Measurements from ENCODE around the gene LRRC46. TPM values are rescaled to one million over a fixed set of nuclear protein-coding genes. Genes with fewer than 3 reads are reported as not detected.

The LRRC46 gene
- total RNA-seq, 1 donor from 2014 or later, result 1.7 TPM

DNA sequence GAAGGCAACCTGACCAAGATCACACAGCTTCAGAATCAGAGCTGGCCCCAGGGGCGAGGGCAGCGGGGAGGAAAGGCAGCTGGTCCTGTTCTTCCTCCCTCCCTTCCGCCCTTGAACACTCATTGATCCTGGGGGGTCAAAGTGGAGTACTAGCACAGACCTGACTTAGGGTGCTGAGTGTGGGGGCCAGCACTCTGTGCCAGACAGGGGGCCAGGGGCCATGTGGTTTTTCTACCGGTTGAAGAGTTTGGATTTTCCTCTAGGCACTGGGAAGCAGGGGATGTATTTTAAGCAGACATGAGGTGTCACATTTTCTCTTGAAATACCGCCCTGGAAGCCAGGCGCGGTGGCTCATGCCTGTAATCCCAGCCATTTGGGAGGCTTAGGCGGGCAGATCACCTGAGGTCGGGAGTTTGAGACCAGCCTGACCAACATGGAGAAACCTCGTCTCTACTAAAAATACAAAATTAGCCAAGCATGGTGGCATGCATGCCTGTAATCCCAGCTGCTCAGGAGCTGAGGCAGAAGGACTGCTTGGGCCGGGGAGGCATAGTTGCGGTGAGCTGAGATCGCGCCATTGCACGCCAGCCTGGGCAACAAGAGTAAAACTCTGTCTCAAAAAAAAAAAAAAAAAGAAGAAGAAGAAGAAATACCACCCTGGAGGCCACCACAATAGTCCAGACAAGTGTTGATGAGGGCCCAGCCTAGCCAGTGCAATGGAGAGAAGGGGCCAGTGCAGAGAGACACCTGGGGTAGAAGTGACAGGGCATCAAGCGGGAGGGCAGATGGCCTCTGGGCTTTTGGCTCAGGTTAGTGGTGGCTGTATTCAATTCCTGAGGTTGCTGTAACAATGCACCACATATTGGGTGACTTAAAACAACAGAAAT, 25.2 kb upstream of the LRRC46 start:
- H3K9me3 Mint-ChIP-seq (ENCODE audit: low read depth), result no peaks in the 10 kb centered on the region
- no peak overlapping the region for H3K27ac Mint-ChIP-seq
- DNase-seq (ENCODE audit: low spot score, unreplicated experiment), result no peak

DNA sequence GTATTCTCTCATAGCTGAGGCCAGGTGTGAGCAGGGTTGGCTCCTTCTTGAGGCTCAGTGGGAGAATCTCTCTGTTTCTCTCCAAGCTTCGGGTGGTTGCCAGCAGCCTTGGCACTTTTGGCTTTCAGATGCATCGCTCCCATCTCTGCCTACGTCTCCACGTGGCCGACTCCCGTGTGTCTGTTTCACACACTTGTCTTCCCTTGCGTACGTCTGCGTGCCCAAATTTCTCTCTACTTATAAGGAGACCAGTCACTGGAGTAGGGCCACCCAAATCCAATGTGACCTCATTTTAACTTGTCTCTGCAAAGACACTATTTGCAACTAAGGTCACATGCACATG, 24.6 kb upstream of the LRRC46 start:
- TF ChIP-seq, protein P1, sequence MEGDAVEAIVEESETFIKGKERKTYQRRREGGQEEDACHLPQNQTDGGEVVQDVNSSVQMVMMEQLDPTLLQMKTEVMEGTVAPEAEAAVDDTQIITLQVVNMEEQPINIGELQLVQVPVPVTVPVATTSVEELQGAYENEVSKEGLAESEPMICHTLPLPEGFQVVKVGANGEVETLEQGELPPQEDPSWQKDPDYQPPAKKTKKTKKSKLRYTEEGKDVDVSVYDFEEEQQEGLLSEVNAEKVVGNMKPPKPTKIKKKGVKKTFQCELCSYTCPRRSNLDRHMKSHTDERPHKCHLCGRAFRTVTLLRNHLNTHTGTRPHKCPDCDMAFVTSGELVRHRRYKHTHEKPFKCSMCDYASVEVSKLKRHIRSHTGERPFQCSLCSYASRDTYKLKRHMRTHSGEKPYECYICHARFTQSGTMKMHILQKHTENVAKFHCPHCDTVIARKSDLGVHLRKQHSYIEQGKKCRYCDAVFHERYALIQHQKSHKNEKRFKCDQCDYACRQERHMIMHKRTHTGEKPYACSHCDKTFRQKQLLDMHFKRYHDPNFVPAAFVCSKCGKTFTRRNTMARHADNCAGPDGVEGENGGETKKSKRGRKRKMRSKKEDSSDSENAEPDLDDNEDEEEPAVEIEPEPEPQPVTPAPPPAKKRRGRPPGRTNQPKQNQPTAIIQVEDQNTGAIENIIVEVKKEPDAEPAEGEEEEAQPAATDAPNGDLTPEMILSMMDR (IDR thresholded peaks at IDR 0.05; ENCODE audit: unreplicated experiment), result no peak
- Mint-ChIP-seq H3K27ac (no peak overlapping the region), H3K9me3 (ENCODE audit: low read depth) (no peaks in the 10 kb centered on the region), H3K36me3 (ENCODE audit: insufficient read depth) (peaks cover 8% of the 10 kb centered on the region), H3K4me1 (ENCODE audit: low read depth) (peaks cover 27% of the 10 kb centered on the region), H3K4me3 (ENCODE audit: low read depth) (no peak overlapping the region), H3K27me3 (peaks cover 25% of the 10 kb centered on the region)
- no peak for DNase-seq (ENCODE audit: low spot score, unreplicated experiment)

More for the DNA sequence above, 25.2 kb upstream of the LRRC46 start:
- Mint-ChIP-seq H3K4me1 (ENCODE audit: low read depth) (peaks cover 21% of the 10 kb centered on the region), H3K36me3 (ENCODE audit: insufficient read depth) (peaks cover 8% of the 10 kb centered on the region), H3K27me3 (peaks cover 30% of the 10 kb centered on the region), H3K4me3 (ENCODE audit: low read depth) (no peak overlapping the region)
- TF ChIP-seq, protein P1 (IDR thresholded peaks at IDR 0.05; ENCODE audit: unreplicated experiment), result no peak

DNA sequence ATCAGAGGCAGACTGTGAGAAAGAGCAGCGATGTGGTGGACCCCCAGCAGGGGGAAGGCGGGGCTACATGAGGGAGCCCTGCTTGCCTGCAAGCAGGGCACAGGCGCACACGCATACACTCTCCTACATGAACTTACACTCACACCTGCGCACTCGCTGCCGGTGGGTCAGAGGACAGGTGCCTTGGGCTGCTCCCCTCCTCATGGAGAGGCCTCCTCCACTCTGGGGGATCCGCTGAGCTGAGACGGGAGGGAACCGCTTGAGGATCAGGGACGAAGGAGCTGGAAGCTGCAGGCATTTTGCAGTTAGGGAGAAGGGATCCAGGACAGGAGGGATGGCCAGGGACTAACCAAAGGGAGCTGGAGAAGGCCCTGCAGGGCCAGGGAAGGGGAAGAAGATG, 24.0 kb upstream of the LRRC46 start:
- peaks cover 9% of the 10 kb centered on the region for H3K36me3 Mint-ChIP-seq (ENCODE audit: insufficient read depth)

DNA sequence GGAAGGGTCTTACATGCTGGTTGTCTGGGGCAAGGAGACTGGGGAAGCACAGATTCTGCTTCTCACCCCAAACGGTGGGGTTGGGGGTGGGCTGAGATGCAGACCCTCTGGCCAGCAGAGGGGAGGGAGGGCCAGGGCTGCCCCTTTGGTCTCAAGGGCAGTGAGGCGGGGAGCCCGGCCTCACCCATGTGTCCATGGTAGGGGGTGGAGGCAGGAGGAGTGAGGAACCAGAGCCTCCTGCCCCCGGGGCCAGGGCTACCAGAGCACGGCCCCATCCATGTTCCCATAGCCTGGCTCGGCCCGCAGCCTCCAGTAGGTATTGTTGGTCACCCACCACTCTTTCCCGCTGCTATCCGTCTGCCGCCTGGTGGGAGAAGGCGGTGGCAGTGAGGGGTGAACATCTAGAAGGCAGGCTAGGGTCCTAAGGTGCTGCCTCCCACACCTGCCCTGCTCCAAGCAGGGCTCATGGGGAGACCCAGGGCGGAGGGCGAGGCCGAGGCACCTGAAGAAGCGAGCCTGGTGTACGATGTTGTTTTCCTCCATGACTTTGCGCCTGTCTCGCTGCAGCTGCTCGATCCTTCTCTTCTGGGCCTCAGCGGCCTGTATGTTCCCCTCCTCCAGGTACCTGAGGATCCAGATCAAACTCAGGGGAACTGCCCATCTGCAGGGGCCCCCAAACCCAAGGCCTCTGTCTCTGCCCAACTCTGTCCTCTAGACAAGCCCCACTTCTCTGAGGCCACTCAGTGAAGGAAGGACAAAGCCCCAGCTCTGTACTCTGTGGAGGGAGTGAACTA, 23.2 kb upstream of the LRRC46 start:
- no peak for DNase-seq (ENCODE audit: low spot score, unreplicated experiment)

More for the DNA sequence above, 24.0 kb upstream of the LRRC46 start:
- H3K27ac Mint-ChIP-seq, result no peak overlapping the region
- peaks cover 30% of the 10 kb centered on the region for H3K4me1 Mint-ChIP-seq (ENCODE audit: low read depth)
- TF ChIP-seq, protein P1 (IDR thresholded peaks at IDR 0.05; ENCODE audit: unreplicated experiment), result no peak
- peaks cover 22% of the 10 kb centered on the region for H3K27me3 Mint-ChIP-seq
- no peaks in the 10 kb centered on the region for H3K9me3 Mint-ChIP-seq (ENCODE audit: low read depth)
- no peak for DNase-seq (ENCODE audit: low spot score, unreplicated experiment)
- H3K4me3 Mint-ChIP-seq (ENCODE audit: low read depth), result no peak overlapping the region

More for the DNA sequence above, 23.2 kb upstream of the LRRC46 start:
- peaks cover 12% of the 10 kb centered on the region for H3K36me3 Mint-ChIP-seq (ENCODE audit: insufficient read depth)
- TF ChIP-seq, protein P1 (IDR thresholded peaks at IDR 0.05; ENCODE audit: unreplicated experiment), result no peak
- no peak overlapping the region for H3K4me3 Mint-ChIP-seq (ENCODE audit: low read depth)
- no peaks in the 10 kb centered on the region for H3K9me3 Mint-ChIP-seq (ENCODE audit: low read depth)
- peaks cover 15% of the 10 kb centered on the region for H3K27me3 Mint-ChIP-seq
- no peak overlapping the region for H3K27ac Mint-ChIP-seq
- H3K4me1 Mint-ChIP-seq (ENCODE audit: low read depth), result peaks cover 30% of the 10 kb centered on the region

Data from progenitor cell of endocrine pancreas (in vitro differentiated cells).